NOMO-1 treated with DMSO at 0.1 percent for 48 hours (cell line): ENCODE results near the gene KCTD21.

ENCODE experiments used
- DNase-seq: peaks from one replicate; lab custom pipeline; 2025; ENCODE audit not compliant: unreplicated experiment; lab: John Stamatoyannopoulos, UW

The KCTD21 gene

DNA sequence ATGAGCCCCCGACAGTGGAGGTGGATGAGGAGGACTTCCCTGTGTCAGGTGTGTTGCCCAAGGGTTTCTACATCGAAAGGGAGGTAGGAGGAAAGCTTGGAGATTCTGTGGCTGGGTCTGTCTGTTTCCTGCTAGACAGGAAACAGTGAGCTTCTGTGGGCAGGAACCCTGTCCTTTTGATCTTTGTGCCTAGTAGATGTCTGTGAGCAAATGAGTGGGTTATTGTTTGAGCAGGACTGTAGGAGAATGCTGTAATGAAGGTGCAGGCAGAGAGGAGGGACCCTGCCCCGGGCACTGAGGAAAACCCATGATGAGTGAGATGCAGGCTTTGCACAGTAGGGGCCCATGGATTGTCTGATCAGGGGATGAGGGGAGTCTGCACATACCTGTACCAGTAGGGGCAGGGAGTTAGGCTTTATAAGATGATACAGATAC is 14.3 kb upstream of the KCTD21 start:
- DNase-seq, result no peak

DNA sequence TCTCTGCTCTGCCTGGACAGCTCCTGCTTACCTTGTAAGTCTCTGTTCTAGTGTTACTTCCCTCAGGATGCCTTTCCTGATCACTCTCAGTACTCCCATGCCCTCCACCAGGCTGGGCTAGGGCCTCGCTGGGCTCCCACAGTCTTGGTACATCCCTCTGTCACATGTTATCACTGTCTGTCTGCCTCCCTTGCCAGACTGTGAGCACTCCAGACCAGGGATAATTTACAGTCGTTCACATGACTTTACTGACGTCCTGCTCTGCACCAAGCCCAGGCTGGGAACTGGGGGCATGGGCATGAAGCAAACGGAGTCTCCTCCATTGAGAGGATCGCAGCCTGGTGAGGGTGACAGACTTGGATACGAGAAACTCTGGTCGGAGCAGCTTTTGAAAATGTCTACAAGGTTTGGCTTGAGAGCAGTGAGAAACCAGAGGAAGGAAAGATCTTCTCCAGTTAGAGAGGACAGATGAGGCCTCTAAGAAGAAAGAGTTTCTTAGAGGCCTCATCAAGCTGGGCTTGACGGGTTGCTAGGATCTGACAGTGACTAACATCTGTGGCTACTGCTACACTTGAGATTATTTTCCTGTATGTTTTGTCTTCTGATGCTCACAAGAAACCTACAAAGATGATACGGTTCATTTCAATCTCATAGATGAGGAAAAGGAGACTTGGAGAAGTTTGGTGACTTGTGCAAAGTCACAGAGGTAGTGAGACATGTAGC is 12.8 kb upstream of the KCTD21 start:
- DNase-seq, result no peak

DNA sequence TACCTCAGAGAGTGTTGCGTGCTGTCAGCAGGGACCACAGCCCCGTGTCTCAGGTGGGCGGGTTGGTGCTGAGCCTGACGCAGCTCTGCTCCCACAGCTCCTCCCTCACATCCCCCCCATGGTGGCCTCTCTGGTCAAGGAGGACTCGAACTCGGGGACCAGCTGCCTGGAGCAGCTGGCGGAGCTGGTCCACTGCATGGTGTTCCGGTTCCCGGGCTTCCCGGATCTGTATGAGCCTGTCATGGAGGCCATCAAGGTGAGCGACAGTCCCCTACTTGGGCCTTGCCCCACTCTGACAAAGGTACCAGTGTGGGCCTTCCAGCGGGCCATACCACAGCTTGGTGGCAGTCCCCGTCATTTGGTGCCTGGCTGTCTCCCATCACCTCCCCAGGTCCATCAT is 12.1 kb upstream of the KCTD21 start:
- DNase-seq, result no peak

DNA sequence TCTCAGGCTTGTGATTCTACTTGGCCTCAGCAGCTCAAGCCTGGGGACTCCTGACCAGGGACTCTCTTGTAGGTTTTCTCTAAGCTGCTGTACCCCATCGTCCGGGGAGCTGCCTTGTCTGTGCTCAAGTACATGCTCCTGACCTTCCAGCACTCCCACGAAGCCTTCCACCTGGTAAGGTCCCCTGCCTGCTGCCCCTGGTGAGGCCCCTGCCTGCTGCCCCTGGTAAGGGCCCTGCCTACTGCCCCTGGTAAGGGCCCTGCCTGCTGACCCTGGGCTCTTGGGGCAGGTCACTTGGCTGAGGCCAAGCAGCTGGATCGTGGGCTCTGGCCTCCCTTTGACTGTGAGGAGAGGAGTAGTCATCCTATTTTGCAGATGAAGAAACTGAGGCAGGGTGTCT is 11.6 kb upstream of the KCTD21 start:
- DNase-seq, result no peak

DNA sequence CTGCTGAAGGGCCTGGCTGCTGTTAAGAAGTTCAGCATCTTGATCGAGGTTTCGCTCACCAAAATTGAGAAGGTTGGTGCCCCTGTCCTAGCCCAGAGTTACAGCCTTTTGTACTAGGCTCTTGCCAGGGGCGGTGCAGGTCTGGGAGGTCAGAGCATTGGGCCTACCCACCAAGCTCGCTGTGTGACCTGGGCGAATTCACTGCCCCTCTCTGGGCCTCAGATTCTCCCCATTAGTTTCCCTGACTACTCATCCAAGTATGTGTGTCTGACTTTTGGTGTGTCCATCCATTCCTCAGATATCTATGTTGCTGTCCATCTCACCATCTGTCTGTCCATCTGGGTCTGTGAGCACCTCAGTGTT is 11.2 kb upstream of the KCTD21 start:
- DNase-seq, result no peak

DNA sequence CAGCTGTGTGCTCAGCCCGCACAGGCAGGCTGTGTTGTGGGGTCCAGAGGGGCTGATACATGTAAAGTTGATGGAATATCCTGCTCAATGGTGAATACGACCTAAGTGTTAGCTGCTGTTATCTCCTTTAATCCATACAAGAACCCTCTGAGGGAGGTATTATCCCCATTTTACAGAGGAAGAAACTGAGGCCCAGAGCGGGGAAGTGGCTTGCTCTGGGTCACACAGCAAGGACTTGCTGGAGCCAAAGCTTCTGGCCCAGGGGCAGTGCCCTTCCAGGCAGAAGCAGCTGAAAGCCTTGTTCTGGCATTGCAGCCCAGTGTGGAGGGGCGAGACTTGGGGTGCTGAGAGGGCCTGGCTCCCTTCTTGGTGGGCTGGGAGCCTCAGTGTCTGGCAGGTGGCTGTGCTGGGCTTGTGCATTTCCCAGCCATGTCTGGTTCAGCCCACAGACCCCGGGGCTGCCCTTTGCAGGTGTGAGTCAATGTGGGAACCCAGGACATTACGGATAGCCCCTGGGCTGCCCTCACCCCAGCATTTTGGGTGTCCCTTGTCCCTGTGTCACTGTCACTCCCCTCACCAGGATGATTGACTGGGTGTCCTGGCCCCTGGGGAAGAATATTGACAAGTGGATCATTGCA is 10.7 kb upstream of the KCTD21 start:
- no peak for DNase-seq

DNA sequence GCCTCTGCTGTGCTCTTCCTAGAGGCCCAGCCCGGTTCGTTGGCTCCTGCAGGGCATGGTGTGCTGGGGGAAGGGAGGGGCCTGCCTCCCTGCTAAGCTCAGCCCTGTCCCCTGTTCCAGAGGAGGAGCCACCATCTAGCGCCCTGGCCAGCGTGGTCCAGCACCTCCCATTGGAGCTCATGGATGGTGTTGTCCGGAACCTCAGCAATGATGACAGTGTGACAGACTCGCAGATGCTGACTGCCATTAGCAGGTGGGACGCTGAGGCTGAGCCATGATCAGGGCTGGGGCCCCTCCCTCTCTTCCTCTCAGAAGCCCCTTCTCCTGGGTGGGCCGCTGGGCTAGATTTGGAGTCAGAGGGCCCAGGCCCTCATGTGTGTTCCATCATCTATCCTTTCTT is 9.4 kb upstream of the KCTD21 start:
- no peak for DNase-seq

DNA sequence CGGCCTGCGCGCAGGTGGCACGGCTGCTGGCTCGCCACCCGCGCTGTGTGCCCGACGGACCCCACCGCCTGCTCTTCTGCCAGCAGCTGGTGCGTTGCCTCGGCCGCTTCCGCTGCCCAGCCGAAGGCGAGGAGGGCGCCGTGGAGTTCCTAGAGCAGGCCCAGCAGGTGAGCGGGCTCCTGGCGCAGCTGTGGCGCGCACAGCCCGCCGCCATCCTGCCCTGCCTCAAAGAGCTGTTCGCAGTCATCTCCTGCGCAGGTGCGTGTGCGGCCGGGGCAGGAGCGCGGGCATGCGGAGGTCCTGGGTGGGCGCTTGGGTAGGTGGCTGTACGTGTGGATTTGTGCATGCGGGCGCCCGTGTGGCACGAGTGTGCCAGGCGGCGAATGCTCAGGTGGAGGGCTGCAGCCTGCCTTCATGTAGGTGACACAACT is 8.2 kb upstream of the KCTD21 start:
- no peak for DNase-seq

DNA sequence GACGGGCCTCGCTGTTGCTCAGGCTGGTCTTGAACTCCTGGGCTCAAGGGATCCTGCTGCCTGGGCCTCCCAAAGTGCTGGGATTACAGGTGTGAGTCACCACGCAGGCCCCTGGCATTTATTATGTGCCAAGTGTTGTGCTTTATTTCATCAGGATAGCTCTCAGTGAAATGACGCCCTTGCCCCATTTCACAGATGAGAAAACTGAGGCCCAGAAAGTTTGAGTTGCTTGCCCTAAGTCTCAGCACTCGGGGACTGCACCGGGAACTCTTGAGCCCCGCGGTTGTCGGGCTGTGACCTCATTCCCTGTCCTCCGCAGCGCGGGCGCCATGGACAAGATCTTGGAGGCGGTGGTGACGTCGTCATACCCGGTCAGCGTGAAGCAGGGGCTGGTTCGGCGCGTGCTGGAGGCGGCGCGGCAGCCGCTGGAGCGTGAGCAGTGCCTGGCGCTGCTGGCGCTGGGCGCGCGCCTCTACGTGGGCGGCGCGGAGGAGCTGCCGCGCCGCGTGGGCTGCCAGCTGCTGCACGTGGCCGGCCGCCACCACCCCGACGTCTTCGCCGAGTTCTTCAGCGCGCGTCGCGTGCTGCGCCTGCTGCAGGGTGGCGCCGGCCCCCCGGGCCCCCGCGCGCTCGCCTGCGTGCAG is 7.6 kb upstream of the KCTD21 start:
- DNase-seq, result no peak

DNA sequence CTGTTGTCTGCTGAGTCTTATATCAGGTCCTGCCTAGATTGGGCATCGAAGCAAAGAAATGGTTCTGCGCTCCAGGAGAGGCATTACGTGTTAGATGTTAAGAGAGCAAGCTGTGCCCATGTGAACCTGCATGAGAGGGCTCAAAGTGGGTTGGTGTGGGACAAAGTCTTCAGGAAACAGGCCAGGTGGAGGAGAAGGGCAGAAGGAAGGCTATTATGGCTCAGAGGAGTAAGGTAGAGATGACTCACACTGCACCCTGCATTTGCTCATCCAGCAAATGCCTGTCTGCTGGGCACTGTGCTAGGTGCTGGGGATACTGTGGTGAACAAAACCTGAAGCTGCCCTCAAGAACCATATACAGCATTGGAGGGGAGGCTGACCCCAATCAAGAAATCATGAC is 6.1 kb upstream of the KCTD21 start:
- no peak for DNase-seq

DNA sequence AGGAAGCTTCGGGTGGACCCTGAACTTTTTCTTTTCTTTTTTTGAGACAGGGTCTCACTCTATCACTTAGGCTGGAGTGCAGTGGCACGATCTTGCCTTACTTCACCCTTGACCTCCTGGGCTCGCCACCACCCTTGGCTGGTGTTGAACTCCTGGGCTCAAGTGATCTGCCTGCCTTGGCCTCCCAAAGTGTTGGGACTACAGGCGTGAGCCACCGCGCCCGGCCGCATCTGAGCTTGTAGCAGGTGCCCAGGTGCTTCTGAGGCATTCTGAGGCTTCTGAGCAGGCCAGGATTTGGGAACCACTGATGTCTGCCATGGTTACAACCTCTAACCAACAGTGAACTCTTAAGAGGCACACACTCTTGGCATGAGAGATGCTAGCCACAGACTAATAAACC is 5.4 kb upstream of the KCTD21 start:
- no peak for DNase-seq

DNA sequence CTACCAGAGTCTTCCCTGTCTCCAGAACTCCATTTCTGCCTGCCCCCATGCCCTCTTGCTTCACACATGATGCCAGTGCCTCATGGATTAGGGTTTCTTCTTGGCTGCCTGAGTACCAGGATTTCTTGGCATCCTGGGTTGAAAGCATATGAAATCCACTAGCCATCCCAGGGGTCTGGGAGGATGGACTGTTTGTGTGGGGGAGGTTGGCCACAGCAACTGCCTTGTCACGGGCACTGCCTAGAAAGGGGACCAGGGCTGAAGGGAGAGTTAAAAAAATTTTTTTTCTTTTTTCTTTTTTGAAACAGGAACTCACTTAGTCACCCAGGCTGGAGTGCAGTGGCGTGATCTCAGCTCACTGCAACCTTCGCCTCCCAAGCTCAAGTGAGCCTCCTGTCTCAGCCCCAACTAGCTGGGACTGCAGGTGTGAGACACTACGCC is 4.5 kb upstream of the KCTD21 start:
- DNase-seq, result no peak

DNA sequence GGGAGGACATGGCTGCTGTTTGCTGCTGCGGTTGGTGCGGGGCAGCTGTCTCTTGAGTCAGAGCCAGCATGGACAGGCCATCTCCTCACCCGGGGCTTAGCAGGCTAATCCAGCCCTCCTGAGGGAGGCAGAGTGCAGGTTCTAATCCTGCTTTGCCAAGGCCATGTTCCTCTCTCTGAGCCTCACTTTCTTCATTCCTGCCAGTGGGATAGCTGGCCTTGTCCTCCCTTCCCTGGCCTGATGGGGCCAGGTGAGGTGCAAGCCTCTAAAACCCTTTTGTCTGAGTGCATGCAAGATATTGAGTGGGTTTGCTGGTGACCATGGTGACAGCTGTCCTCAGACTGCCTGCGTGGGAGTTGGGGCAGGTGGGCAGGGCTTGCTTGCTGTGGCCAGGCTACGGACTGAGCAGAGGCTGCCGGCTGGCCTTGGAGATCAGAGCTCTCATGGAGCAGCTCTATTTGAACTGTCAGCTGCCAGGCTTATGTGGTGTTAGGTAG is 3.8 kb upstream of the KCTD21 start:
- DNase-seq, result no peak

DNA sequence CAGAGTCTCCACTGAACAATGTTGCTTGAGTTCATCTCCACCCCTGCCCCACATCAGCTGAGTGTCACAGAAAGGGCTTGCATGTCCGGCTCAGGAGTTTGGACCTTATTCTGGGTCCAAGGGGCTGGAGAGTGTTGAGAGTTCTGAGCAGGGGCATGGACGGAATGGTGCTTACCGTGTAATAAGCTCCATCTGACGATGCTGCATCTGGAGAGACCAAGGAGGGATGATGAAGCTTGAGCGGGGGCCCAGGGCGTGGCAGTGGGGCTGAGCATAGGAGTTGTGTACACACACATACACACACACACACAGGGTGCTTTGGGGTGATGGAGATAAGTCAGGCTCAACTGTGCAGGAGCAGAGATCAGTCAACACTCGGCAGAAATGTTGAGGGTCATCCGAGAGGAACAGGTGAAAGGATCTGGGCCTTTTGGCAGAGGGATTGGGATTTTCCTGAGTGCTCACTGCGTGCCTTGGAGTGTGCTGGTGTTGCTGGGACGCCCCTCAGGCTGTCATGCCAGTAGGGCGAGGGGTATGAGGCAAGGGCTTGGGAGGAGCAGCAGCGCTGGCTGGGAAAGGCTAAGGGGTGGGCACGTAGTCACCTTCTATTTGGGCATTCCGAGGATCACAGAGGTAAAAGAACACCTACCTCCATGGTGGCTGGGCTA is 2.6 kb upstream of the KCTD21 start:
- no peak for DNase-seq

DNA sequence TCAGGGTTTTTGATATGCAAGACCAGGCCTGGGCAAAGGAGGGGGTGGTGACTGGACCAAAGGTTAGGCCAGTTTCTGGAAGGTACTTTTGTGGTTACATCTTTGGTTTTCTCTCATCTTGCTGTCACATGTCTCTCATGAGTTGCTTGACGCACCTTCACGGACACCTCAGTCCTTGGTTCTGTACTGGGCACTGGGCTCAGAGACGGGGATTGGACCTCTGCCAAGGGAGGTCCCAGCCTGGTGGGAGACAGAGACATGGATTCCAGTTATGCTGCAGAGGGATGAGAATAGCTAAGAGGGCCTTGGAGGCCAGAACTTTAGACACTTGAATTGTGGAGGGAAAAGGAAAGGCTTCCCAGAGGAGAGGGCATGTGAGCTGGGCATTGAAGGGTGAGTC is 1.9 kb upstream of the KCTD21 start:
- no peak for DNase-seq

DNA sequence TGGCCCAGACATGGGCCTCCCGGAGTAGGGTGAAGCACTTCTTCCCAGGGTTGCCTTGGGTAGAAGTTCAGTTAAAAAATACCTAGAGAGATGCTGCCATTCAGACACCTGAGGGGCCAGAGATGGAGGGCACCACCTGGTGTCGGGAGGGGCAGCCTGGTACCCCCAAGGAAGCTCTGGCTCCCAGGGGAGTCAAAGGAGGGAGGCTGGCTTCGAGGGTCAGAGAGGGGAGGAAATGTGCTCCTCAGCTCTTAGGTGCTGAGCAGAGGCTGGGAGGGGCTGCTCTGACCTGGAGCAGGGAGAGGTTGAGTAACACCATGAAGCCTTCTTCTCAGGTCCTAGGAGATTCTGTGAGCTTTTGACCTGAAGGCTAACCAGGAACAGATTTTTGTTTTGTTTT is 1.4 kb upstream of the KCTD21 start:
- DNase-seq, result no peak

DNA sequence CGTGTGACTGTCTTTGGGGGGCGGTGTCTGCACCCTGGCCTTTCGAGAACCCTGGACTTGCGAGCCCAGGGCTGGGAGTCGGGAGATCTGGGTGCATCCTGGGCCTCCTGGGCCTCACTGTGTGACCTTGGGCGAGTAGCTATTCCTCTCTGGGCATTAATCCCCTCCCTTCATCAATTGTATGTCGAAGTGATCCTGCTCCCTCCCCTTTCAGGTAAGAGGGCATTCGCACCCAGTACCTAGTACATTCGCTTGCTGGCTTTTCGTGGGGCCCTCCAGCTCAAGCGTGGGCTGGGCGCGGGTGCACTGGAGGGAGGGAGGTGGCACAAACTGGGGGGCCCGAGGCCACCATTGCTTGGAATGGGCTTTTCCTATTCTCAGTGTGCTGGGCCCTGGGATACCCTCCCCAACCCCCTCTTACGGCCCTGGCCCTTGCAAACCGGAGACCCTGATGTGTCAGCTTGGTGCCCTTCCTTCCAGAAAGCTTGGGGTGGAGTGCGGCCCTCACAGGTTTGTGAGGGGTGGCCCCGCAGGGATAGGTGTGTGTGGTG is 823 bp upstream of the KCTD21 start:
- DNase-seq, result no peak

DNA sequence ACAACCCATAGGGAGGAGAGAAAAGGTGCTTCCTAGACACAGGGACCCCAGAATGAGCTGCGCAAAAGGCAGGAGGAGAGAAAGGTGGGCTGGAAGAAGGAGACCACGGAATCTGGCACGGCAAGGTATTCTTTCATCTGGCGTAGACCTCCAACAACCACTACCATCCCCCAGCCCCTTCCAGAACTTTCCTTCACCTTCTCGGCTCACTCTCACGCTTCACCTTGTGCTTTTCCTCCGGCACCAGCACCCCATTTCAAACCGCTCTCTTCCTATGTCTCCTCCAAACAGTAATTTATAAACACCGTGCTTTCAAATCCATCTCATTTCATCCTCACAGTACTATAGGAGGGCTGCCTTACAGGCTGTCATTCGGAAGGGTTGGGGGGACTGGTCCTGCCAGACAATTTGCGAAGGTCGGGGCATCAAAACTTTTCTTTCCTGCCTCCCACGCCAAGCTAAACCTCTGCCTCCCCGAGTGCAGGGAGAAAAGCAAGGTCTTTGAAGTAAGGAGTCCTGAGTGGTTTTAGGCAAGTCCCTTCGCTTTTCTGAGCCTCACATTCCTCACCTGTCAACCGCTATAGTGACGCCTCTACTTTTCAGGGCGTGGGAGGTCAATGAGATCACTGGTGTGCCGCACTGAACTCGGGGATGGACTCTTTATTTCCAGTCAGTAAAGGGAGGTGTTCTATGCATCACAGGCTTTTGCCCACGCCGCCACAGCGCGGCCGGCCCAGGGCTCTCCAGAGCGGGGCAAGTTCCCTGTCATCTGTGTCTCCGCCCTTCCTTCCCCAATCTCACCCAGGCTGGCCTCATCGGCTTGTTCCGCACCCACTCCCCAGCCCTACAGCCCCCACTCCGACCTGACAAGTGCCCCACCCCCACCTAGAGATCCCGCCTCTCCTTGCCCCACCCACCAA is 800 bp downstream of the KCTD21 start:
- peak; percentile 99 for DNase-seq

DNA sequence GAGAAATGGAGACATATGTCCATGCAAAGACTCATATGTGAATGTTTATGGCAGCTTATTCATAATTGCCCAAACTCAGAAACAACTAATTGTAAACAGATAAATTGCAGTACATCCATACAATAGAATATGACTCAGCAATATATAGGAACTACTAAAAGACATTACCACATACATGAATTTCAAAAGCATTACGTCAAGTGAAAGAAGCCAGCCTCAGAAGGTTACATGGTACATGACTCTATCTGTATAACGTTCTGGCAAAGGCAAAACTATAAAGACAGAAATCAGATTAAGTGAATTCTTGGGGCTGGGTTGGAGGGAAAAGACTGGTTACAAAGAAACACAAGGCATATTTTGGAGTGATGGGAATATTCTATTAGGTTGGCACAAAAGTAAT is 7.2 kb downstream of the KCTD21 start:
- DNase-seq, result peak; percentile 21

DNA sequence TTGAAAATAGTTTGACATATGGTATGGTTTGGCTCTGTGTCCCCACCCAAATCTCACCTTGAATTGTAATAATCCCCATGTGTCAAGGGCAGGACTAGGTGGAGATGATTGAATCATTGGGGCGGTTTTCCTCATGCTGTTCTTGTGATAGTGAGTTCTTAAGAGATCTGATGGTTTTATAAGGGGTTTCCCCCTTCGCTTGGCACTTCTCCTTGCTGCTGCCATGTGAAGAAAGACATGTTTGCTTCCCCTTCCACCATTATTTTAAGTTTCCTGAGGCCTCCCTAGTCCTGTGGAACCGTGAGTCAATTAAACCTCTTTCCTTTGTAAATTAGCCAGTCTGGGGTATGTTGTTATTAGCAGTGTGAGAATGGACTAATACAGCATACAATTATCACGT is 7.7 kb downstream of the KCTD21 start:
- DNase-seq, result no peak
